ENCODE data around the gene KIFC1. TPM values are rescaled to one million over a fixed set of nuclear protein-coding genes. Genes with fewer than 3 reads are reported as not detected.

Gene KIFC1
- total RNA-seq, 1 donor from 2014 or later, result 0.26 TPM

GRCh38 chr6:33456156-33456555 lies 64.5 kb downstream of the KIFC1 start:
- no peak for FAIRE-seq
- TF ChIP-seq CTCF (IDR thresholded peaks at IDR 0.05; ENCODE audit: insufficient read depth, low read length, severe bottlenecking), result no peak

GRCh38 chr6:33458676-33459075 lies 67.1 kb downstream of the KIFC1 start:
- peaks cover 6% of the 10 kb centered on the region for H3K36me3 ChIP-seq (ENCODE audit: control insufficient read depth, insufficient read depth, low read length)
- no peak for TF ChIP-seq CTCF (IDR thresholded peaks at IDR 0.05; ENCODE audit: insufficient read depth, low read length, severe bottlenecking)
- DNase-seq (ENCODE audit: low read depth), result no peak
- H3K27me3 ChIP-seq (ENCODE audit: control insufficient read depth, insufficient read depth, low read length), result no peaks in the 10 kb centered on the region
- H3K4me3 ChIP-seq (ENCODE audit: low read depth, low read length), result no peak overlapping the region
- FAIRE-seq, result no peak

More at GRCh38 chr6:33456156-33456555, 64.5 kb downstream of the KIFC1 start:
- no peak for DNase-seq (ENCODE audit: low read depth)
- no peaks in the 10 kb centered on the region for H3K27me3 ChIP-seq (ENCODE audit: control insufficient read depth, insufficient read depth, low read length)
- peaks cover 6% of the 10 kb centered on the region for H3K36me3 ChIP-seq (ENCODE audit: control insufficient read depth, insufficient read depth, low read length)
- no peak overlapping the region for H3K4me3 ChIP-seq (ENCODE audit: low read depth, low read length)

- no peaks in the 10 kb centered on the region for H3K27me3 ChIP-seq (ENCODE audit: control insufficient read depth, insufficient read depth, low read length)
- FAIRE-seq (no peak), DNase-seq (ENCODE audit: low read depth) (no peak)
- peaks cover 6% of the 10 kb centered on the region for H3K36me3 ChIP-seq (ENCODE audit: control insufficient read depth, insufficient read depth, low read length)
- no peak for TF ChIP-seq CTCF (IDR thresholded peaks at IDR 0.05; ENCODE audit: insufficient read depth, low read length, severe bottlenecking)
- H3K4me3 ChIP-seq (ENCODE audit: low read depth, low read length), result no peak overlapping the region
Observed at GRCh38 chr6:33459226-33459625, 67.6 kb downstream of the KIFC1 start.

Other genes with a start within 250 kb of the KIFC1 start
- gene COL11A2, start 199.4 kb upstream of the KIFC1 start, total RNA-seq, result under 0.01 TPM in 2 replicates
- 13.2 and 15.3 TPM in 2 replicates for gene RXRB, start 191.2 kb upstream of the KIFC1 start, total RNA-seq
- 90.4 and 94.0 TPM in 2 replicates for gene SLC39A7, start 191.0 kb upstream of the KIFC1 start, total RNA-seq
- 59.8 and 76.4 TPM in 2 replicates for gene HSD17B8, start 187.2 kb upstream of the KIFC1 start, total RNA-seq
- 43.4 and 50.7 TPM in 2 replicates for gene RING1, start 183.3 kb upstream of the KIFC1 start, total RNA-seq
- gene VPS52, start 119.9 kb upstream of the KIFC1 start, total RNA-seq, result 22.1 and 32.5 TPM in 2 replicates
- gene RPS18, start 119.7 kb upstream of the KIFC1 start, total RNA-seq, result 9,289 and 12,112 TPM in 2 replicates
- 3.9 and 16.9 TPM in 2 replicates for gene B3GALT4, start 114.7 kb upstream of the KIFC1 start, total RNA-seq
- gene WDR46, start 102.6 kb upstream of the KIFC1 start, total RNA-seq, result 59.5 and 132 TPM in 2 replicates
- 61.7 and 64.5 TPM in 2 replicates for gene PFDN6, start 102.2 kb upstream of the KIFC1 start, total RNA-seq
- 22.6 and 27.7 TPM in 2 replicates for gene RGL2, start 92.9 kb upstream of the KIFC1 start, total RNA-seq
- 11.6 and 24.3 TPM in 2 replicates for gene TAPBP, start 77.7 kb upstream of the KIFC1 start, total RNA-seq
- 13.2 and 20.1 TPM in 2 replicates for gene ZBTB22, start 74.1 kb upstream of the KIFC1 start, total RNA-seq
- 27.4 and 53.1 TPM in 2 replicates for gene DAXX, start 68.9 kb upstream of the KIFC1 start, total RNA-seq
- 7.6 and 13.2 TPM in 2 replicates for gene PHF1, start 19.2 kb downstream of the KIFC1 start, total RNA-seq
- 37.1 and 42.5 TPM in 2 replicates for gene CUTA, start 26.3 kb downstream of the KIFC1 start, total RNA-seq
- 0.79 and 0.90 TPM in 2 replicates for gene SYNGAP1, start 28.2 kb downstream of the KIFC1 start, total RNA-seq
- gene ZBTB9, start 62.8 kb downstream of the KIFC1 start, total RNA-seq, result 5.9 and 6.3 TPM in 2 replicates
- gene BAK1, start 188.5 kb downstream of the KIFC1 start, total RNA-seq, result 25.5 and 47.5 TPM in 2 replicates
- gene ITPR3, start 229.5 kb downstream of the KIFC1 start, total RNA-seq, result 66.6 and 95.6 TPM in 2 replicates

Data from bronchial epithelial cell (primary cell).